COLO829 (cell line): Measurements from ENCODE around the gene IQSEC3.

Source experiments
- DNase-seq: peaks from one replicate; pipeline ENCODE4 v3.0.0; 2012; ENCODE audit warnings: low spot score

Gene IQSEC3

DNA sequence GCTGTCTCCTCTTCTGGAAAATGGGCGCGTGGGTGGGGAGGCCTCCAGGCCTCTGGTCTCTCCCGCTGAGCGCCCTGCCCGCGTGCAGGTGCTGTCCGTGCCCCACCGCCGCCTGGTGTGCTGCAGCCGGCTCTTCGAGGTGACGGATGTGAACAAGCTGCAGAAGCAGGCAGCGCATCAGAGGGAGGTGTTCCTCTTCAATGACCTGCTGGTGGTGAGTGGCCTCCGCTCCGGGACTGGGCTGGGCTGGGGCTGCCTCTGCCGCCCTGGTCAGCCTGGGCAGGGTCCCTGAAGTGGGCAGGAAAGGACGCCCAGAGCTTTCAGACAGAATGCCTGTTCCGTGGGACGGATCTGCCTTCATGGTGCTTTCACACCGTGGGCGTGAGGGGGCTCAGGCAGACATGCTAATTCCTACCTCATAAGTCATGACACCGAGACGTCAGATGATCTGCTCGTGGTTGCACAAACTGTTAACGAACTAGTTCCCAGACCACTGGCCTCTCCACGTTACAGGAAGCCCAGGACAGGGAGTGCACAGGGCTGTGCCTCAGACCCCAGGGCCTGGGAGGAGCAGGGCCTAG is 96.9 kb downstream of the IQSEC3 start:
- no peak for DNase-seq

DNA sequence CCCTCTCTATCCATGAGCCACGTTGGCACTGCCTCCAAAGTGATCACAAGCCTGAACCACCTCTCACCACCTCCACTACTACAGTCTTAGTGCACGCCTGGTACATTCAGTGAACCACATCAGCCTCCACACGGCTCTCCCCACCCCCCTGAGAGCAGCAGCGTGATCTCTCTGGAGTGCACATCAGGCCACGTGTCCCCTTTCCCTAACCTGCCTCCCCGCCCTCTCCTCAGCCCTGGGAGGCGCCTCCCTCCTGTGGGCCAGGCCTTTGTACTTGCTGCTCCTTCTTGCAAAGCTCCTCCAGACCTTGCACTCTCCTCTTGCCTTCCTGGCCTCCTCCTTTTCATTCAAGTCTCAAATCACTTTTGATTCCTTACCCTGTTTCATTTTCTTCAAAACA is 97.6 kb downstream of the IQSEC3 start:
- DNase-seq = no peak

DNA sequence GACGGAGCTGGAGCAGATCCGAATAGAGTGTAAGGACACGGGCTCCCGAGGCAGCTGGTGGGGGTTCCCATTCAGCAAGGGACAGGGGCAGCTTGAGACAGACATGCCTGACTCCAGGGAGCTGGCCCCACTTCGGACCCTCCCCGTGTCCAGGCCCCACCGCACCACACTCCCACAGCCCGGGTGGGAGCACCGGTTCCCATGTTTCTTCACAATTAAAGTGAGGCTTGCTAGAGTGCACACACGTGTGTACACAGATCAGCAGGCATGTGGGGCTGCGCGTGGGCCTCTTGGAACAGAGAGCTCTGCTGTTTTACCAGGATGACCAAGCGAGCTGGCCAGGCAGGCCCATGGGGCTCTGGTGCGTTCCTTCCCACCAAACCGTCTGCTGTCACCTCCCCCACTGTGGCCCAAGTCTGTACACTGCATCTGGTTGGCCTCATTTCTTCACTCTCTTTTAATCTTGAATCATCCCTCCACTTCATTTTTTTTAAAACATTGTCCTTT is 99.3 kb downstream of the IQSEC3 start:
- DNase-seq = no peak

DNA sequence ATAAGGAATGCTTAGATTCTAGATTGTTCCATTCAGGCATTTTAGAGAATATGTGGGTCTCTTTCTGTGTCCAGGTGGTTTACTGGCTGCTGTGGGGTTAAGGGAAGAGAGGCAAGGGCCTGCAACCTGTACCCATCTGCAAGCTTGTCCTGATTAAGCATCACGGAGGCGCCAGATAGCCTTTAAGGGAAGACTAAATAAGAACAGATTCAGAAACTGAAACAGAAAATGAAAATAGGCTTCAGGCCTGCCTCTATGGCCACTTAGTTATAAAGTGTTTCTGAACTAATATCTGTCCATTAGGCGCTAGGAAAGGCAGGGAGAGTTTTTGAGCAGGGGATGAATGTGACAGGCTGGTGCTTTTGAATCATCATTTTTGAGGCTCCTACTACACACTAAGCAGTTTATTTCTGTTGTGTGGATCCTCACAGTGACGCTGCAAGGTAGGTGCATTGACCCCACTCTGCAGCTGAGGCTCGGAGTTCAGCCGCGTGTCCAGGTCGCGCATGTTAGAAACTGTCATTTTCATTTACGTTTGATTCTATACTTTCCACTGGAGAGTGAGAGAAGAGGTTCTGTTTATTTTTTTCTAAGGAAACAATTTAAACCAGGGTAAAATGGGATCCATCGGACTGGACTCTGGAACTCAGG is 100.0 kb downstream of the IQSEC3 start:
- DNase-seq = no peak

DNA sequence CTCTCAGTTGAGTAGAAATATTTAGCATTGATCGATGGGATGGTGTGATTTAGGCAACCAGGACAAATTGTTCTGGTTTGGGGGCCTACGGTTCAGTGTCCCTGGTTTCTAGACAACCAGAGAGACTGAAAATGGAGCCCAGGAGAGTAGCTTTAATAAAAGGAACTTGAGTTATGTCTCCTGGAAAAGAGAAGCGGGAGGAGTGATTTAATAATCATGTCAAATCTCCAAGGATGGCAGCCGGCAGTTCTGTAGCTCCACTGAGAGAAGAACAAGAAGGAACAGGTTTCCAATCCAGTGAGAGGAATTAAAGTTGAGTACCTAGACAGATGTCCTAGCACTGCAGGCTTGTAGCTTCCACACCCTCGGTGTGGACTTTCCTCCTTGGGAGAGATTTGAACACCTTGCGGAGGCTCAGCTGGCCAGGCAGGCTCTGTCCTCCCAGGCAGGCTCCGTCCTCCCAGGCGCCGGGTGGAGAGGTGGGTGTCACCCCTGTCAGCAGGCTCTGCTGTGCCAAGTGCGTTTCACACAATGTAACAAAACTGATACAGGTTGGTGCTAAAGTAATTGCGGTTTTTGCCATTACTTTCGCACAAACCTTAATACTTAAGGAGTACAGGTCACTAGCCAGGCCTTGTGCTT is 101.5 kb downstream of the IQSEC3 start:
- no peak for DNase-seq

DNA sequence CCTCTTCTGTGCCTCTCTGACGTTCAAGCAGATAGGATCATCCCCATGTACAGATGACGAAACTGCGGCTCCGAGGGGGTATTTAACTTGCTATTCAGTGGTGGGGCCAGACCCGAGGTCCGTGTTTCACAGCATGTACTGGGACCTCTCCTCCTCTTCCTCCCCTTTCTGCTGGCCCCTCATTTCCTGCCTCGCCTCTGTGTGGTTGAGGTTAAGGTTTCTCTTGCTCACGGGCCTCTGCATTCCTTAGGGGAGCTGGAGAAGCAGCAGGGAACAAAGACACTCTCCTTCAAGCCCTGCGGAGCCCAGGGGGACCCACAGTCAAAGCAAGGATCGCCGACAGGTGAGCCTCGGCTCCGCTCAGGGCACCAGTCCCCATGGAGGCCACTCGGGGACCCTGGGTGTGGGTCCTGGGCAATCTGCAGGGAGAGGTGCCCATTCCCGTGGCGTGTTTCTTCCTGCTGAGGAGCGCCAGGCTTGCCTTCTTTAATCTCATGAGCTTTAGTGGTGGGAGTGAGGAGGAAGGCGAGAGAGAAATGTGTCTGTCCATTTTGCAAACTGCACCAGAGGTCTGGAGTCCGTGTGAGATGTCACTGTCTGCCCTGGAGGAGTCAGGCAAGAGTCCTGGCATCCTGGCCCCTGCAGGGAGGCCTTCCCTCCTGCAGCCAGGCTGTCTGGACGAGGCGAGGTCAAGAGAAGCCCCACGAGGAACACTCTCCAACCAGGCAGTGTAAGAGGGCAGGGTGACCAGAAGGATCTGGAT is 102.4 kb downstream of the IQSEC3 start:
- no peak for DNase-seq

DNA sequence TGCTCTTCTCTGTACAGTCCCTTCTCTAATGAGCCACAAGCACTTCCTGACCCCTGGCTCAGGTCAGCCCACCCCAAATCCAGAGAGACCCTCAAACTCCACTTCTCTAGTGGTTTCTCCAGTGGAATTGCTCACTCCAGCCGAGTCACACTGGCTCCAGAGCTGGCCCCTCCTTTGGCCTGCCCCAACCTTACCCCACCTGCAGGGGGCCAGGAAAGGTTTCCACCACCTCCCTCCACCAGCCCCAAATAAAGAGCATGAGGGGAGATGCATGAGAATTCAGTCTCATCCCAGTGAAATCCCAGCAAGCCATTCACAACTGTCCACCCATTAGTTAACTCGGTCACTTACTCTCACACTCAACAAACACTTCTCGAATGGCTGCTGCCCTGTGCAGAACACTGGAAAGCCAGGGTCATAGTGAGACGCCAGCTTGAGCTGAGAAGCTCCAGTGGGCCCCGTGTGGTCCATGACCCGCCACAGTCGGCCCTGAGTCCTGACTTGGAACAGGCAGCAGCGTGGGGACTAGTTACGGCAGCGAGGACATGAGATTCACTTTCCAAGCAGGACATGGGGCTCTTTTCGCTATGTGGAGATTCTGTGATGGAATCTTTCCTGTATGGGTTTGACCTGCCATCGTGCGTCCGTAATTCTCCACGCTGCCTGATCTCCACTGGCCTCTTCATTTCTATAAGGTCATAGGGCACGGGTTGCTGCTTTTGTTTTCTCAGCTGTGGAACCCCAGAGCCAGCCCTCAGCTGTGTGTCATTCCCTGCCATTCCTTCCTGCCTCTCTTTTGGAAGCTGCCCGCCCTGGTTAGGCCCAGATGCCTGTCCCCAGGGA is 103.2 kb downstream of the IQSEC3 start:
- DNase-seq = no peak

DNA sequence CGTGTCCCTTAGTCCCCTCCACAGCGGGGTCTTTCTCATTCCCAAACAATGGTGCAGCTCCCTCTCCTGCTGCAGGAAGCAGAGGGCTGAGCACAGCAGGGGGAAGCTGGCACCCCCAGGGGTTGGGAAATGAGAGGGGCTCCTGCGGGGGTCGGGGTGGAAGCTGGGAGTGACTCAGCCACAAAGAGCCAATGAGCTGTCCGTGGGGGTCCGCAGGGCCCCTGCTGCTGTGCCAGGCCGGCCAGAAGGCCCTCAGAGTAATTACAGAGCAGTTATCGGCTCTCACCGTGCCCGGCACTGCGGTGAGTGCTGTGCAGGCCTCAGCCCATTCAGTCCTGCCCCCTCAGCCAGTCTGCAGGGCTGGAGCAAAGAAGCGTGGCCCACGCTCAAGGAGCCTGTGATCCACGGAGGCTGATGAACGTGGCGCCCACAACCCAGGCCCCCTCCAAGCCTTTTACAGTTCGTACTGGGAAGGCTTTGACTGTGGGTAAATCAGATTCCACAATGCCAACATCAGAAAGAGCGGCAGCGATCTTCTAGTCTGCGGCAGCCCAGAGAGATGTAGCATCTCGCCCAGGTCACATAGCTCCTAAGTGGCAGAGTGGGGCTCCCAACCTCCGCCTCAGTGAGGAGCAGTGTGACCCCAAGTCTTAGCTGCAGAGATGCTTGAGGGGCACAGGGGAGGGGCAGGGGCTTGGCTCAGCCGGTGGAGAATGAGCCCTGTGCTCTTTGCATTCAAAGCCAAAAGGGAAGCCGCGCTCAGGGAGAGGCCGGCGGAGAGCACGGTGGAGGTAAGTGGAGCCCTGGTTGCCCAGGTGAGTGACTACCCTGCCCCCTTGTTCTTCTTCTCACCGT is 104.0 kb downstream of the IQSEC3 start:
- DNase-seq = no peak

DNA sequence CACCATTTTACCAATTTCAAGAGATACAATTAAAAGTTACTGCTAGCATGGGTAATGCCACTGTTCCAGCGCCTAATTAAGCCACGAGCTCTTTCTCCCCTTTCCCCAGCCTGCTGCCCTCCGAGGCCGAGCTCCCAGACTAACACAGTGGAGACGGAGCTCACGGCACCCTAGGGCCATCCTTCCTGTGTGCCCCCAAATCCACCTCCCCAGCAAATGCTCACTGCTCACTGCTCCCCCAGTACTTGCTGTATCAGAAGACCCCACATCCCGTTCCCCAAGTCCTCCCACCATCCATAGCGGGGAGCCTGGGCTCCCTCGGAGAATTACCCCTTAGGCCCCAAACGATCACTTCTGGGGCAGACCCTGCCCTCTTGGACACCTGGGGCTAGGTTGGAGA is 104.7 kb downstream of the IQSEC3 start:
- no peak for DNase-seq

DNA sequence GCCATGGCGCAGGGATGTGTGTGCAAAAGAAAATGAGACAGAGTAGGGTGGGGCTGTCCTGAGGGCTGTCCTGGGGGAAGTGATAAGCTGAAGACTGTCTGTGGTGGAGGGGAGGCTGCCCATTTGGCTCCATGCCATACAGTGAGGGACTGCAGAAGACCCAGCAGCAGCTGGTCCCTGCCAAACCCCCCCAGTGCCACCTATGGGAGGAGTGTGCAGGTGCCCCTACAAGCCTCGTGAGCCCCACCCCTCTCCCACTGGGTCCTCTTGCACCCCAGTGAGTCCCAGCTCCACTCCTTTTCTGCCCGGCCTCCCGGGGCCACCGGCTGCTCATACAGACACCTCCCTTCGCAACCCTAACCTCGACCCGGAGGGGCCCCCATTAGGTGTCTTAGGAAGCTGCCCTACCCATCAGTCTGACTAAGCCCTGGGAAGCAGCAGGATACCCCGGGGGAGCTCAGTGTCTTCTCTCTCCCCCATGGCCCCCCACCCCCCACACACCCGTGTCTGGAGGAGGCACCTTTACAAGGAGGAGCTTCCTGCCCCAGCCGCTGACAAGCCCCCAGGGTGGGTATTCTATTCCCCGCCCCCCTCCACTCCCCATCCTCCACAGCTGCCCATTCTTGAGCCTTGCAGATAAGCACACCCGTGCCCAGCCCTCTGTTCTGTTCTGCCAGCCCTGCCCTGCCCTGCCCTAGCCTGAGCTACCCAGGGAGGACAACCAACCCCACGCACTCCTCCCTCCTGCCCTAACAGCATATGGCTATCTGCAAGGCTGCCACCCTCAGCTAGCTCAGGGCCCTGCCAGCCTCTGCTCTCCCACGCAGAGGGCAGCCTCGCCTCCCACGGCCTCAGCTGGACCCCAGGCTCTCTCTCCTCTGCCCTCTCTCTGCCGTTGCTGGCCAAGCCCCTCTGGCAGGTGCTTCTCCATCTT is 105.4 kb downstream of the IQSEC3 start:
- DNase-seq = no peak

DNA sequence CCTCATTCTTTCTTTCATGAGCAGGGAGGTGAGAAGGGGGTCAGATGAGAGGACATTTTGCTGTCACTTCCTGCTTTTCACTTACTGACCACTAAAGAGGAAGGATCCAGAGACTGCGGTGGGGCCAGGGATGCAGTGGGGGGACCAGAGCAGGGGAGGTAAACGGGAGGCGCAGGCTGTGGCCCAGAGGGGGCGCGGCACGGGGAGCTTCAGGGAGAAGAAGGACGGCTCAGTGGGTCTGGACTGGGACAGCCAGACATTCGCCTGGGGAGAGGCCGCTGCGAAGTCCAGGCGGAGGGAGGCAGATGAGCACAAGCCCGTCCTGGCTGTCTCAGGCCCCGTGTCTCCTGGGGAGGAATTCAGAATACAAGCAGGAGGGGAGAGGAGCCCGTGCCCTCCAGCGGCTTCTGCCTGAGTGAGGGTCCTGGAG is 106.2 kb downstream of the IQSEC3 start:
- DNase-seq = no peak

DNA sequence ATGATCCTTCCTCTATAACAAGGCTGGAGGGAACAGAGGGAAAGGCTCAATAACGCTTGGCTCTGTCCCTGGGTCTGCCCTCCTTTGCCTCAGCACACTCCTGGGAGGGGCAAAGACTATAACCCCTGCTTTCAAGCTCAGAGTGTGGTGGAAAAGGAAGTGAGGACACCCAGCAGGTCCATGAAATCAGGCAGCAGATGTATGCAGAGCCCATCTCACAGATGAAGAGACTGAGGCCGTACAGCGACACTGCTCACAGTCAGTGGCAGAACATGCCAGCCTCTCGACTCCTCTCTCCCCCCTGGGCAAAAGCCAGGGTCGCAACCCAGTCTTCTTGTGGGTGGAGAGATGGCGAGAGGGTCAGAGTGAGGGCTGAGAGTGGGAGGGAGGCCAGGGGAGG is 107.6 kb downstream of the IQSEC3 start:
- DNase-seq = no peak

DNA sequence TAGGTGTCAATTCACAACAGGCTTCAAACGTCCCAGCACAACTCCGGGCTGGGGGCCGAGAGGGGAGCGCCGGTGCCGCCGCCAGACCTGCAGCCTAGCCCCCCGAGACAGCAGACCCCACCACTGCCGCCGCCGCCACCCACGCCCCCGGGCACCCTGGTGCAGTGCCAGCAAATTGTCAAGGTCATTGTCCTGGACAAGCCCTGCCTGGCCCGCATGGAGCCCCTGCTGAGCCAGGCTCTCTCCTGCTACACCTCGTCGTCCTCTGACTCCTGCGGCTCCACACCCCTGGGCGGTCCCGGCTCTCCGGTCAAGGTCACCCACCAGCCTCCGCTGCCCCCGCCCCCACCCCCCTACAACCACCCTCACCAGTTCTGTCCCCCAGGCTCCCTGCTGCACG is 108.0 kb downstream of the IQSEC3 start:
- no peak for DNase-seq

DNA sequence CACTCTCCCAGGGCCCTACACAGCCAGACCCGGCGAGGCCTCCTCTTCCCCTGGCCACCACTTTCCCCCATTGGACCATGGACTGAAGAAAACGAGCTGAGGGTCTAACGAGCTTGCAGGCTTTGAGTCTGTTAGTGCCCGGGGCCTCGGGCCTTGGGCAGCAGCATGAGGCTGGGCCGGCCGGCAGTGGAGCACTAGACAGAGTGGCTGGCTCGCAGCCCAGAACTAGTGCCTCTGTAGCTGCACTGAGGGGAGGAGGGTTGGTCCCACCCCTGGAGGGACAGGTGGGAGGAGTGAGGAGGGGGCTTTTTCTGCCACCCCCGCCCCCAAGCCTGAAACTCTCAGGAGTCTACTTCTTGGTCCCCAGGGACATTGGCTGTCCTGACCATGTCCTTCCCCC is 108.7 kb downstream of the IQSEC3 start:
- no peak for DNase-seq

DNA sequence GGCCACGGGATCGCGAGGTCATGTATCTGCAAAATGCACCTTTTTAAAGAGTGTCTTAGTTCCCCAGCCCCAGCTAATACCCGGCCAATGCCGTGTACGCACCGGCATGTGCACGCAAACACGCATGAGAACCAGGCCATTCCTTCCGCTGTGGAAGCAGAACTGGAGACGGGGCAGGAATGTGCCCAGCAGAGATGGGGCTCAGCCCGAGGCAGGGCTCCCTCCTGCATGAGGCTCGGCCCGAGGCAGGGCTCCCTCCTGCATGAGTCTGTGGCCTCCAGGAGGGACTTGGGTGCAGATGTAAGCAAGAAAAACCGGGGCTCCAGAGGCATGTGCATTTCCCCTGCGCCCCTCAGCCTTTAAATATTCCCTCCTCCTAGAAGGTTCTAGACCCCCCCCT is 109.2 kb downstream of the IQSEC3 start:
- DNase-seq = no peak

DNA sequence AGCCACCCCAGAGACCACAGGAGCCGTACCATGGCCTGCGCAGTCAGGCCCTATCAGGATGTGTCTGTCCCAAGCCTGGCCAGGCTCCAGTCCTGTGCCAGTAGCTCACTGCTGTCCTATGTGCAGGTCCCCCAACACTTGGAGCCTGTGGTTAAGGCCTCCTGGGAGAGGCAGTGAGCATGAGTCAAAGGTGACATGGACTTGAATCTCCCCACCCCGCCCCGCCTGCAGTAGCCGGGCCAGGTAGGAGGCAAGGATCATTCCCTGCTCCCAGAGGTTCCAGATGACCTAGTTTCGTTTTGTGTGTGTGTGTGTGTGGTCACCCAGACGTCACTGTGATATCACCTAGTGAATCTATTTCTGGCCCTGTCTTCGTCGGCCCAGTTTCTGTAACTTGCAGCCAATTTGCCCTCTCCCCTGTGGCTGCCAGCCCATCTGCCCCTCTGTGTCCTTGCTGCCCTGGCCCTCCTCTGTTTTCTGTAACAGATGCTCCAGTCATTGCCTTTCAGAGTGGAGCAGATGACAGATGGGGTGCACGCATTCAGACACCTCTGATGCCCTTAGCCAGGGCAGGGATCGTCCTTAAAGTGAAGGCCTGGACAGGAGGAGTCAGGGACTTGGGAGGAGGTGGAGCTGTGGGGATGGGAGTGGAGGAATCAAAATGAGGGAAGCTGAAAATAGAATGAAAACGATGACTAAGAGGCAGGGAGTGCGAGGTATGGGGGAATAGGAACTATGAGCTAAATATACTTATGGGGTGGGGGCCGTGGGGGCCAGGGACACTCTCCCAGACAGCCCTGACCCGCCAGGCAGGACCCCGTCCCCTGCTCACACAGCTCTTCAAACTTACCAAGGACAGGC is 110.0 kb downstream of the IQSEC3 start:
- no peak for DNase-seq

DNA sequence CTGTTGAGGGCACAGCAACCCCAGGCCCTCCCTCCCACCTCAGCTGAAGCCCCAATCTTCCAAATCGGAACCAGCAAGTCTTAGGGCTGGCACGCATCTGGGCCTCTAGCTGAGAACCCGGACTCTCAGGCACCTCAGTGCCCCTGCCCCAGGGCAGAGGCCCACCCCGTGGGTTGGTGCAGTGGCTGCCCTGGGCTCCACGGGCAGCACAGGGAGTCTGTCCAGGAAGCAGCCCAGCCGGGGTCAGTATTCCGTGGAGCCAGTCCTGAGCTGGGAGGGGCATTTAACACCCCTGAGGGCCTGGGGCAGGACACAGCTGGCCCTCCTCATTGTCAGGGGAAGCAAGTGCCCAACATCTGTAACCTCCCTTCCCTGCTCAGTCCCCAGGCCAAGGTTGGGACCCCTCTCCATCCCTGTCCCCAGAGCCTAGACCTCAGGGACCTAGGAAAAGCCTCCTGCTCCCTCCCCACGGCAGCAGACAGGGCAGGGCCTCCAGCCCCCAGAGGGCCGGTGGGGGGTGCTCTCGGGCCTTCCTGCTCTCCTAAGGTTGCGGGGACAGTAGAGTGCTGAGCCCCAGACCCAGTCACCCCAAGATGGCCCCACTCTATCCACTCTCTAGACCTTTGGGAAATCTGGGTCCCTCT is 110.9 kb downstream of the IQSEC3 start:
- DNase-seq = no peak
